Uterus (tissue), 4 donors: ENCODE data around the gene FUT3. TPM values are rescaled to one million over a fixed set of nuclear protein-coding genes. Genes with fewer than 3 reads are reported as not detected.

Experiments
- DNase-seq, 2 donors: peaks; one replicate each; pipeline ENCODE4 v3.0.0-alpha.2; 2019 to 2020
- H3K27ac ChIP-seq, 2 donors: fragments of 200-600 bp; sonication (generic); 1 replicate in 1 of 2; 2 replicates in 1 of 2; pipeline ENCODE4 v1.5.1; 2016 to 2018
- H3K27me3 ChIP-seq, 2 donors: fragments of 200-600 bp; sonication (generic); one replicate each; pipeline ENCODE4 v1.5.1; 2018 to 2019; ENCODE audit warnings: control low read depth in 1 of 2
- H3K36me3 ChIP-seq, 2 donors: fragments of 200-600 bp; sonication (generic); one replicate each; pipeline ENCODE4 v1.5.1; 2019; ENCODE audit warnings: control low read depth in 1 of 2
- H3K4me1 ChIP-seq, 2 donors: fragments of 200-600 bp; sonication (generic); one replicate each; pipeline ENCODE4 v1.5.1; 2018 to 2019; ENCODE audit warnings: control low read depth in 1 of 2
- H3K4me3 ChIP-seq, 2 donors: fragments of 200-600 bp; sonication (generic); 1 replicate in 1 of 2; 2 replicates in 1 of 2; pipeline ENCODE4 v1.5.1; 2018 to 2019; ENCODE audit warnings: mild to moderate bottlenecking in 1 of 2
- H3K9me3 ChIP-seq, 2 donors: fragments of 200-600 bp; sonication (generic); one replicate each; pipeline ENCODE4 v1.5.1; 2019; ENCODE audit warnings: control low read depth in 1 of 2
- CTCF ChIP-seq, 4 experiments: fragments of 200-600 bp in 2 of 4; fragments of 450-650 bp in 2 of 4; sonication (generic) in 2 of 4; IDR thresholded peaks; one replicate each; pipeline ENCODE4 v1.5.1; 2016 to 2019; ENCODE audit warnings: antibody characterized with exemption in 4 of 4, mild to moderate bottlenecking in 2 of 4, moderate library complexity in 1 of 4
- POLR2A ChIP-seq, 2 donors: fragments of 450-650 bp; IDR thresholded peaks; one replicate each; pipeline ENCODE4 v1.6.1; 2016; ENCODE audit warnings: antibody characterized with exemption in 2 of 2, mild to moderate bottlenecking in 1 of 2, moderate library complexity in 1 of 2
- intact Hi-C: fragments of 100-400 bp; cut with DNase I; formaldehyde crosslinking; loops from one replicate; pipeline ENCODE4 v1.15.1; 2023; ENCODE audit warnings: low total_unique reads
- total RNA-seq, 4 donors: library from RNA; depleted of rRNA in 3 of 4; stranded (reverse); fragments of >200 nt in 3 of 4; gene quantifications; one replicate each; pipeline versions ENCODE4 v1.1.0 to v1.2.4, GENCODE V29; 2014 to 2023
- donor health status: DM: yes; HTN: yes; CAD: no.

The FUT3 gene
- total RNA-seq, 4 donors from 2014 or later: 0.29 TPM; not detected in 3

GRCh38 chr19:5809469-5809868 lies 41.8 kb downstream of the FUT3 start:
- no peak for DNase-seq
- Histone ChIP-seq H3K4me1 (no peaks in the 10 kb centered on the region), H3K9me3 (no peaks in the 10 kb centered on the region), H3K27ac (no peak overlapping the region), H3K36me3 (no peaks in the 10 kb centered on the region), H3K4me3 (no peak overlapping the region), H3K27me3 (peaks cover 2 to 6% of the 10 kb centered on the region in 2 donors)
- no peak for TF ChIP-seq POLR2A (IDR thresholded peaks at IDR 0.05)
- intact Hi-C loops: no loop called here

GRCh38 chr19:5809053-5809452 lies 42.2 kb downstream of the FUT3 start:
- H3K27me3 ChIP-seq: peaks cover 6% of the 10 kb centered on the region in 2 donors
- intact Hi-C loops: no loop called here
- no peak overlapping the region for H3K4me3 ChIP-seq
- no peaks in the 10 kb centered on the region for H3K36me3 ChIP-seq
- no peak overlapping the region for H3K27ac ChIP-seq
- TF ChIP-seq POLR2A (IDR thresholded peaks at IDR 0.05) (no peak), CTCF (IDR thresholded peaks at IDR 0.05) (no peak)
- DNase-seq: no peak
- H3K4me1 ChIP-seq: no peaks in the 10 kb centered on the region
- H3K9me3 ChIP-seq: no peaks in the 10 kb centered on the region

GRCh38 chr19:5808120-5808816 lies 43.0 kb downstream of the FUT3 start:
- H3K9me3 ChIP-seq: no peaks in the 10 kb centered on the region
- TF ChIP-seq CTCF (IDR thresholded peaks at IDR 0.05): no peak
- no peak for TF ChIP-seq POLR2A (IDR thresholded peaks at IDR 0.05)
- H3K27ac ChIP-seq: no peak overlapping the region
- H3K27me3 ChIP-seq: peaks cover 6 to 12% of the 10 kb centered on the region in 2 donors
- H3K4me3 ChIP-seq: no peak overlapping the region
- H3K4me1 ChIP-seq: no peaks in the 10 kb centered on the region
- intact Hi-C loops: no loop called here
- no peaks in the 10 kb centered on the region for H3K36me3 ChIP-seq
- DNase-seq: no peak

- H3K36me3 ChIP-seq: no peaks in the 10 kb centered on the region
- H3K4me1 ChIP-seq: no peaks in the 10 kb centered on the region
- intact Hi-C loops: no loop called here
- no peak overlapping the region for H3K4me3 ChIP-seq
- peaks cover 11 to 14% of the 10 kb centered on the region in 2 donors for H3K27me3 ChIP-seq
- TF ChIP-seq CTCF (IDR thresholded peaks at IDR 0.05) (no peak), POLR2A (IDR thresholded peaks at IDR 0.05) (no peak)
- no peaks in the 10 kb centered on the region for H3K9me3 ChIP-seq
- no peak overlapping the region for H3K27ac ChIP-seq
- no peak for DNase-seq
Measured at GRCh38 chr19:5806905-5807304, 44.3 kb downstream of the FUT3 start.

GRCh38 chr19:5806133-5806489 lies 45.1 kb downstream of the FUT3 start:
- H3K9me3 ChIP-seq: no peaks in the 10 kb centered on the region
- no peaks in the 10 kb centered on the region for H3K36me3 ChIP-seq
- H3K27me3 ChIP-seq: peaks cover 11 to 22% of the 10 kb centered on the region in 2 donors
- no peak overlapping the region for H3K27ac ChIP-seq
- no peak overlapping the region for H3K4me3 ChIP-seq
- intact Hi-C loops: no loop called here
- TF ChIP-seq CTCF (IDR thresholded peaks at IDR 0.05): no peak
- no peak for TF ChIP-seq POLR2A (IDR thresholded peaks at IDR 0.05)
- no peaks in the 10 kb centered on the region for H3K4me1 ChIP-seq
- no peak for DNase-seq
